CD8-positive, alpha-beta memory T cell (primary cell): Measurements from ENCODE around the gene WWC1. TPM values are rescaled to one million over a fixed set of nuclear protein-coding genes. Genes with fewer than 3 reads are reported as not detected.

Source experiments
- CTCF ChIA-PET: fragments of 350-600 bp; sonication (Branson Sonifier 250); formaldehyde crosslinking; loops from one replicate; lab custom pipeline; 2021; ENCODE audit warnings: antibody characterized with exemption; lab: Charles Lee
- POLR2A ChIA-PET: fragments of 350-600 bp; sonication (Branson Sonifier 250); formaldehyde crosslinking; loops from one replicate; lab custom pipeline; 2021; ENCODE audit warnings: antibody characterized with exemption; lab: Charles Lee
- DNase-seq, 5 donors: peaks; one replicate each; pipeline versions ENCODE4 v3.0.0 to v3.0.0-alpha.2; 2020 to 2022; ENCODE audit warnings: mixed read lengths in 1 of 5
- H3K27ac ChIP-seq: one replicate; pipeline ENCODE4 v1.7.0; 2013; ENCODE audit warnings: low read depth, mild to moderate bottlenecking, low read length, moderate library complexity
- H3K27me3 ChIP-seq: 2 replicates; pipeline ENCODE4 v1.7.0; 2013; ENCODE audit warnings: low read length, mild to moderate bottlenecking; ENCODE audit not compliant: insufficient read depth, poor library complexity, severe bottlenecking
- H3K36me3 ChIP-seq: 2 replicates; pipeline ENCODE4 v1.7.0; 2013; ENCODE audit warnings: mild to moderate bottlenecking, low read length, moderate library complexity; ENCODE audit not compliant: insufficient read depth
- H3K4me1 ChIP-seq: 2 replicates; pipeline ENCODE4 v1.7.0; 2013; ENCODE audit warnings: mild to moderate bottlenecking, low read length, moderate library complexity; ENCODE audit not compliant: insufficient read depth
- H3K4me3 ChIP-seq: 2 replicates; pipeline ENCODE4 v1.7.0; 2013; ENCODE audit warnings: mild to moderate bottlenecking, low read length
- H3K9me3 ChIP-seq: 2 replicates; pipeline ENCODE4 v1.7.0; 2013; ENCODE audit warnings: mild to moderate bottlenecking, low read length
- H3K27ac Mint-ChIP-seq, 8 donors: one replicate each; pipeline ENCODE4 v1.8.0; 2020 to 2021; ENCODE audit warnings: mixed read lengths in 8 of 8, mild to moderate bottlenecking in 6 of 8, inconsistent platforms in 3 of 8, moderate library complexity in 3 of 8
- H3K27me3 Mint-ChIP-seq, 2 donors: one replicate each; pipeline ENCODE4 v1.8.0; 2020 to 2021; ENCODE audit warnings: mixed read lengths in 2 of 2, mild to moderate bottlenecking in 1 of 2, moderate library complexity in 1 of 2
- H3K36me3 Mint-ChIP-seq, 3 donors: one replicate each; pipeline ENCODE4 v1.8.0; 2020 to 2021; ENCODE audit warnings: mixed read lengths in 3 of 3, inconsistent platforms in 1 of 3, mild to moderate bottlenecking in 1 of 3
- H3K4me1 Mint-ChIP-seq, 3 donors: one replicate each; pipeline ENCODE4 v1.8.0; 2020 to 2021; ENCODE audit warnings: mixed read lengths in 3 of 3, inconsistent platforms in 1 of 3, mild to moderate bottlenecking in 1 of 3
- H3K4me3 Mint-ChIP-seq, 7 donors: one replicate each; pipeline ENCODE4 v1.8.0; 2020 to 2021; ENCODE audit warnings: mixed read lengths in 7 of 7, mild to moderate bottlenecking in 6 of 7, moderate library complexity in 4 of 7, inconsistent platforms in 2 of 7
- H3K9me3 Mint-ChIP-seq, 5 donors: one replicate each; pipeline ENCODE4 v1.8.0; 2020 to 2022; ENCODE audit warnings: mixed read lengths in 5 of 5, mild to moderate bottlenecking in 3 of 5, moderate library complexity in 2 of 5, inconsistent platforms in 1 of 5
- polyA plus RNA-seq: library from polyadenylated mRNA; unstranded; fragments of 300-500 nt; fragmentation: Illumina TruSeq; gene quantifications from one replicate; pipeline ENCODE4 v1.2.3, GENCODE V29; 2021
- total RNA-seq, 2 experiments: library from RNA; stranded (reverse); gene quantifications; one replicate each; pipeline ENCODE4 v1.2.3, GENCODE V29; 2021

WWC1 gene
- total and polyA plus RNA-seq, 3 experiments from 2014 or later = 0.52 to 1.8 (median 0.77) TPM

DNA sequence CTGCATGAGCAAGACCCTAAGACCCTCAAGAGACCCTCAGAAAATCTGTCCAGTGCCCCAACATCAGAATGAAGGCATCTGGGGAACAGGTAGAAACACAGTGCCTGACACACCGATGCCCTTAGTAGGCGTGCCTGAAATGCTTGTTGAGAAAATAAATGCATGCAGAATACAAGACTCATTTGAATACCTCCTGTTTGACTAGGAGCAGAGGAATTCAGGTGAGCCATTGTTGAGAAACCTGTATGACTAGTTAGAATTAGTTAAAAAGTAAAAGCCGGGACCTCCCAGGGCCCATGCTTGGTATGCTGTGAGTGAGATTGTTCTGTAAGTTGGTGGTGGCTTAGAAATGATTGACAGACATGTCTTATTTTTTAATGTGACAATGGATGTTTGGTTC, 55.0 kb downstream of the WWC1 start:
- CTCF ChIA-PET = no interaction called here
- no peak overlapping the region for H3K27ac ChIP-seq
- H3K4me1 ChIP-seq = no peaks in the 10 kb centered on the region
- no peak overlapping the region for H3K27ac Mint-ChIP-seq
- H3K36me3 ChIP-seq = no peaks in the 10 kb centered on the region
- no peaks in the 10 kb centered on the region for H3K9me3 Mint-ChIP-seq
- POLR2A ChIA-PET = no interaction called here
- DNase-seq = no peak
- no peaks in the 10 kb centered on the region for H3K4me1 Mint-ChIP-seq
- no peaks in the 10 kb centered on the region for H3K36me3 Mint-ChIP-seq
- no peaks in the 10 kb centered on the region for H3K27me3 ChIP-seq
- H3K4me3 ChIP-seq = no peak overlapping the region
- no peak overlapping the region for H3K4me3 Mint-ChIP-seq
- H3K9me3 ChIP-seq = no peaks in the 10 kb centered on the region
- H3K27me3 Mint-ChIP-seq = peaks cover 8 to 24% of the 10 kb centered on the region in 2 donors

DNA sequence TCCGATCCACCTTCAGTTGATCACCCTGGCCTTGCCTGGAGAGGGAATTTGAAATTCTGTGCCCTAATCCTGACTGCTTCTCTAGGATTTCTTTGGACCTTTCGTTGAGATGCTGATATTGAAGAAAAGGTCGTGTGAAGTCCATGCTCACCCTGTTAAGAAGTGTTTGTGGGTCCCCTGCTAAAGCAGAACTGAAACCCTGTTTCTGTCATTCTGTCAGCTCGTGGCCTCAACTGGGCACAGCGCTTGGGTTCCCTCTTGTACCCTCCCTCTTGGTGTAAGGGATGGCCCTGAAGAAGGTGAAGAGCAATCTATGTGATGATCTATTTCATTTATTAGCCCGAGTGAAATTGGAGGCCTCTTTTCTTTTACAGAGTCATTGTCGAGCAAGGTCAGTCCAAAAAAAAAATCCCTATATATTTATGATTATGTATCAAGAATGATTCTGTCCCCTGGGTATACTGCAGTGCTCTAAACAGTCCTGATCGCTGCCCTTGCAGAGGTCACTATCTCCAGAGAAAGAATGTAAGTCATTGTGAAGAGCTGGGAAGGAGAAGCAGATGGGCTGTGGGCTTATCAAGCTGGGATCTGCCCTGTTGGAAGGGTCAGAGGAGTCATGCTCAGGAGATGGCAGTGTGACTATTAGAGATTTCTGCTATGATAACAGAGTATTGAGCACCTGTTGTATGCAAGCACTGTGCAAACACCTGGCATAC, 56.1 kb downstream of the WWC1 start:
- no peaks in the 10 kb centered on the region for H3K36me3 Mint-ChIP-seq
- no peaks in the 10 kb centered on the region for H3K36me3 ChIP-seq
- ChIA-PET CTCF (no interaction called here), POLR2A (no interaction called here)
- H3K4me3 ChIP-seq = no peak overlapping the region
- no peak overlapping the region for H3K4me3 Mint-ChIP-seq
- H3K4me1 Mint-ChIP-seq = no peaks in the 10 kb centered on the region
- H3K27ac Mint-ChIP-seq = no peak overlapping the region
- H3K27ac ChIP-seq = no peak overlapping the region
- H3K27me3 ChIP-seq = no peaks in the 10 kb centered on the region
- no peaks in the 10 kb centered on the region for H3K9me3 ChIP-seq
- DNase-seq = no peak
- H3K4me1 ChIP-seq = no peaks in the 10 kb centered on the region
- H3K27me3 Mint-ChIP-seq = peaks cover under 1 to 20% of the 10 kb centered on the region in 2 donors
- no peaks in the 10 kb centered on the region for H3K9me3 Mint-ChIP-seq

DNA sequence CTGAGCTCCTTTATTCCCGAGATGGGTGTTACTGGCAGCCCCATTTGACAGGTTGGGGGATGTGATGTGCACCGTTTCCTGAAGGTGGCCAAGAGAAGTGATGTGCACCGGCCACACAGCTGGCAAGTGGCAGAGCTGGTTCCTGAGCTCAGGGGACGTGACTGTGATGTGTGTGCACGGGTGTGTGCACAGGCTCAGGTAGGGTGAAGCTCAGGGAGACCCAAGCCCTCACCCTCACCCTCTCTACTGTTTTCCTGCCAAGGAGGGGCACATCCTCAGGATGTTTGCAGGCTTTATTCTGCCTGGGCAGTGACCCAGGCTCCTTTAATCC, 56.6 kb downstream of the WWC1 start:
- no peak overlapping the region for H3K4me3 Mint-ChIP-seq
- H3K27ac ChIP-seq = no peak overlapping the region
- no peaks in the 10 kb centered on the region for H3K9me3 ChIP-seq
- ChIA-PET POLR2A (no interaction called here), CTCF (no interaction called here)
- no peaks in the 10 kb centered on the region for H3K9me3 Mint-ChIP-seq
- H3K4me3 ChIP-seq = no peak overlapping the region
- H3K27ac Mint-ChIP-seq = peak overlapping the region in 1 of 8 donors; percentile 13
- H3K36me3 Mint-ChIP-seq = no peaks in the 10 kb centered on the region
- H3K36me3 ChIP-seq = no peaks in the 10 kb centered on the region
- no peaks in the 10 kb centered on the region for H3K27me3 ChIP-seq
- H3K4me1 ChIP-seq = no peaks in the 10 kb centered on the region
- H3K27me3 Mint-ChIP-seq = peaks cover 0 to 20% of the 10 kb centered on the region in 2 donors
- no peaks in the 10 kb centered on the region for H3K4me1 Mint-ChIP-seq
- DNase-seq = no peak

DNA sequence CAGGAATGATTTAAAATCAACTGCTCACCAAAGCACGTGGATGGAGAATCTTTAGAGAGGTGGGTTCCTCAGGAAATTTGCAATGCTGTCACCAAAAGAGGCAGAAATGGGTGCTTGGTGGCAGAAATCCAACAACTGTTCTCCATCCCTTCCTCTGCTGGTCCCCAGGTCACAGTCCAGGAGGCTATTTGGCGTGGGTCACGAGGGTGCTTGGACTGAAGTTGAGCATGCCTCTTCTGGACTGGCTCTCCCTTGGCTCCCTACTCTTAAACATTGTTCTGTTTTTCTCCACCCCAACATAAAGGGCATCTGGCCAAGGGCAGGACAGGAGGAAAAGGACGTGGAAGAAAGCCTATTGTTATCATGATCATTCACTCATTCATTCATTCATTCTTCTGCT, 58.9 kb downstream of the WWC1 start:
- DNase-seq = no peak
- no peak overlapping the region for H3K4me3 Mint-ChIP-seq
- no peaks in the 10 kb centered on the region for H3K4me1 Mint-ChIP-seq
- CTCF ChIA-PET = no interaction called here
- no peak overlapping the region for H3K4me3 ChIP-seq
- no peaks in the 10 kb centered on the region for H3K36me3 Mint-ChIP-seq
- H3K27ac Mint-ChIP-seq = no peak overlapping the region
- H3K4me1 ChIP-seq = no peaks in the 10 kb centered on the region
- H3K36me3 ChIP-seq = no peaks in the 10 kb centered on the region
- H3K27ac ChIP-seq = no peak overlapping the region
- POLR2A ChIA-PET = no interaction called here
- no peaks in the 10 kb centered on the region for H3K9me3 ChIP-seq
- H3K9me3 Mint-ChIP-seq = no peaks in the 10 kb centered on the region
- H3K27me3 Mint-ChIP-seq = peaks cover 0 to 20% of the 10 kb centered on the region in 2 donors
- H3K27me3 ChIP-seq = no peaks in the 10 kb centered on the region

DNA sequence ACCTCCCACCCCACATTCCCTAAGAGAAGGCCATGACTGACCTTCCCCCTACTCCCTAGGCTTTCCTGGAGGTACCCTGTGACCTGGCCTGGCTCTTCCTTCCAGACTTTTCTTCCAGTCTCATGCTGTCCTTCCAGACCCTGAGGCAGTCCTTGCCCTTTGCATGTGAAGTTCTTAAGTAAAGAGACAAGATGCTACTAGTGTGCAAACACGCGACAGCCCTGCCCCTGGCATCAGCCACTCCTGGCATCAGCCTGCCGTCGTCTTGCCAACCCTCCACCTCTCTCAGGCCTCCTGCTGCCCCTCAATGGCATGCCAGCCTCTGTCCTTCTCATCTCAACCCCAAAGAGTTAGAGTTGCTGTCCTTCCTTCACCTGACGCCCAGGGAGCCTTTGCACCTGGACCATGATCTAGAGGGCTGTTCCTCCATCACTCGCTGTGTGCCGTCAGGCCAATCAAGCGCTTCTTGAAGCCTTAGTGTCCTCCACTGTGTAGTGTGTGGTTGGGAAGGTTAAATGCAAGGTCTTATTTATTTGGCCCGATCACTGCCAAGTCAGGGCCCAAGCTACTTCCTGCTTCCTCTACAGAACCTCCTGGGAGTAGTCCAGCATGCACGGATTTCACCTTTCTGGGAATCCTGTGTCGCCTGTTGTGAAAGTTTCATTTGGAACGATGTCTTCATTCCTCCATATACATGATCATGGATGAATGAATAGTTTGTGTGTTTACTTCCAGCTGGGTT, 61.9 kb downstream of the WWC1 start:
- H3K27ac Mint-ChIP-seq = no peak overlapping the region
- no peaks in the 10 kb centered on the region for H3K27me3 ChIP-seq
- no peaks in the 10 kb centered on the region for H3K4me1 ChIP-seq
- H3K4me1 Mint-ChIP-seq = no peaks in the 10 kb centered on the region
- ChIA-PET POLR2A (no interaction called here), CTCF (no interaction called here)
- H3K9me3 Mint-ChIP-seq = no peaks in the 10 kb centered on the region
- no peaks in the 10 kb centered on the region for H3K36me3 ChIP-seq
- H3K27me3 Mint-ChIP-seq = peaks cover 0 to 7% of the 10 kb centered on the region in 2 donors
- H3K36me3 Mint-ChIP-seq = no peaks in the 10 kb centered on the region
- no peak overlapping the region for H3K27ac ChIP-seq
- H3K4me3 Mint-ChIP-seq = no peak overlapping the region
- H3K9me3 ChIP-seq = no peaks in the 10 kb centered on the region
- H3K4me3 ChIP-seq = no peak overlapping the region
- no peak for DNase-seq

DNA sequence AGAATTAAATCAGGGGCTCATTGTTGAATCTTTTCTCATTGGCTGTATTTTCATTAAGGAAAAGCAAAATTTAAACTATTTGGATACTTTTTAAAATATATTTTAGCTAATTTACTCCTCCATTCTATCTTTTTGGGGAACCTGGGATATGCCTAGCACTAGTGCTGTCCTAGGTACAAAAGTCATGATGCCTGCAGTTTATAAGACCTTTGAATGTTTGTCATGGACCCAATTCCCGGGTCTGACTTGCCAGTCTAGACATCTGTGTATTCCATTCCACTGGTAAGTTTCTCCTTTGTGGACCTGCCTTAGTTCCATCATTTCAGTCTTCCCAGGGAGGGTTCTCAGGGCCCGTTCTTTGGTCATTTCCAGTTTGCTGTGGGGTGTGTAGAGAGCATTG, 63.0 kb downstream of the WWC1 start:
- POLR2A ChIA-PET = no interaction called here
- no peak overlapping the region for H3K4me3 ChIP-seq
- peaks cover 0 to 1% of the 10 kb centered on the region in 2 donors for H3K27me3 Mint-ChIP-seq
- no peaks in the 10 kb centered on the region for H3K9me3 ChIP-seq
- H3K36me3 Mint-ChIP-seq = no peaks in the 10 kb centered on the region
- no peak overlapping the region for H3K27ac Mint-ChIP-seq
- H3K27ac ChIP-seq = no peak overlapping the region
- no peaks in the 10 kb centered on the region for H3K4me1 ChIP-seq
- no peaks in the 10 kb centered on the region for H3K4me1 Mint-ChIP-seq
- no peaks in the 10 kb centered on the region for H3K27me3 ChIP-seq
- no peak for DNase-seq
- no peaks in the 10 kb centered on the region for H3K9me3 Mint-ChIP-seq
- no peak overlapping the region for H3K4me3 Mint-ChIP-seq
- CTCF ChIA-PET = no interaction called here
- no peaks in the 10 kb centered on the region for H3K36me3 ChIP-seq

DNA sequence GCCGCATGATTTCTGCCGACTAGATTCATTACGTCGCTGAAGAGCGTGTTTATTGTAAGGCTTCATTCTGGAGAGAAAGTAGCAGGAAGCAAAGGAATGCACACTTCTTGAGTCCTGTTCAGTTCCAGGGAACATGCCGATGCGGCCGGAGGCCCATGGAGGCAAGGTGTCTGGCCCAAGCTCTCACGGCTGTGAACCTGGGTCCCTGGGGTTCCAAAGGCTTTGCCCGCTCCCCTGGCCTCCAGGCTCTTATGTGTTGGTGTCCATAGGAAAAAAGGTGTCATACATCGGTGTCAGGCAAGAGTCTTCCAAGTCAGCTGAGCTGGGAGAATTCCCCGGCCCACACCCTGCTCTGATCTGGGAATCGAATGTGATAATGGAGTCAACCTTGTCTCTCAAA, 64.7 kb downstream of the WWC1 start:
- H3K4me3 ChIP-seq = no peak overlapping the region
- H3K27ac ChIP-seq = no peak overlapping the region
- CTCF ChIA-PET = no interaction called here
- H3K27ac Mint-ChIP-seq = no peak overlapping the region
- no peaks in the 10 kb centered on the region for H3K36me3 Mint-ChIP-seq
- no peaks in the 10 kb centered on the region for H3K27me3 ChIP-seq
- H3K9me3 Mint-ChIP-seq = no peaks in the 10 kb centered on the region
- no peak overlapping the region for H3K4me3 Mint-ChIP-seq
- no peaks in the 10 kb centered on the region for H3K9me3 ChIP-seq
- no peaks in the 10 kb centered on the region for H3K36me3 ChIP-seq
- POLR2A ChIA-PET = no interaction called here
- H3K4me1 ChIP-seq = no peaks in the 10 kb centered on the region
- H3K27me3 Mint-ChIP-seq = peaks cover 5 to 7% of the 10 kb centered on the region in 2 donors
- no peaks in the 10 kb centered on the region for H3K4me1 Mint-ChIP-seq
- DNase-seq = no peak

DNA sequence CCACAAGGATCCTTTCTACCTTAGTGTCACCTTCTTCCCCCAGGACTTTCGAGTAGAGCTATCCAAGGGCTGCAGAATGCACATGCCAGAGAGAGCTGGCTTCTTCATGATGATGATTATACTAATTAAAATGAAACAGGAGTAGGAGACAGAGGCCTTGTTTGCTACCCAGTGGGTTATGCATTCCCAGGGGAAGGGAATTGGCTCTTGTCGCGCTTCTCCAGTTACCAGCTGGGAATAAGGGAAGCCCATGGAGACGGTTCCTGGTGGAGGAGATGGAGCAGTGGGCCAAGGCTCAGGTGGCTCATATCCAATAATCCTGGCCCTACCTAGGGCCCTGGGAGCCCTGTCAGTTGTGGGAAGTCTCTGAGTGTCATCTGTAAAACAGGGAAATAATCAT, 65.1 kb downstream of the WWC1 start:
- ChIA-PET POLR2A (no interaction called here), CTCF (no interaction called here)
- Mint-ChIP-seq H3K4me1 (no peaks in the 10 kb centered on the region), H3K27ac (no peak overlapping the region), H3K9me3 (no peaks in the 10 kb centered on the region), H3K4me3 (no peak overlapping the region), H3K27me3 (peaks cover 7 to 8% of the 10 kb centered on the region in 2 donors), H3K36me3 (no peaks in the 10 kb centered on the region)
- H3K4me3 ChIP-seq = no peak overlapping the region
- H3K27me3 ChIP-seq = no peaks in the 10 kb centered on the region
- no peak for DNase-seq
- H3K36me3 ChIP-seq = no peaks in the 10 kb centered on the region
- H3K4me1 ChIP-seq = no peaks in the 10 kb centered on the region
- H3K9me3 ChIP-seq = no peaks in the 10 kb centered on the region
- no peak overlapping the region for H3K27ac ChIP-seq
